Gastrocnemius medialis (tissue), 4 donors: ENCODE results near the gene GDAP2.

ENCODE experiments used
- POLR2A ChIP-seq, 2 donors: fragments of 450-650 bp; IDR thresholded peaks; one replicate each; pipeline ENCODE4 v1.6.1; 2017; ENCODE audit warnings: antibody characterized with exemption in 2 of 2, mild to moderate bottlenecking in 2 of 2, moderate library complexity in 2 of 2
- TF ChIP-seq, protein P1 (sequence below), 5 experiments: fragments of 450-650 bp in 3 of 5; fragments of 200-600 bp in 2 of 5; sonication (generic) in 2 of 5; IDR thresholded peaks in 4 of 5; conservative IDR thresholded peaks in 1 of 5; 1 replicate in 4 of 5; 2 replicates in 1 of 5; pipeline ENCODE4 v1.5.1; 2016 to 2019; ENCODE audit warnings: antibody characterized with exemption in 5 of 5, mild to moderate bottlenecking in 3 of 5, moderate library complexity in 3 of 5

DNA sequence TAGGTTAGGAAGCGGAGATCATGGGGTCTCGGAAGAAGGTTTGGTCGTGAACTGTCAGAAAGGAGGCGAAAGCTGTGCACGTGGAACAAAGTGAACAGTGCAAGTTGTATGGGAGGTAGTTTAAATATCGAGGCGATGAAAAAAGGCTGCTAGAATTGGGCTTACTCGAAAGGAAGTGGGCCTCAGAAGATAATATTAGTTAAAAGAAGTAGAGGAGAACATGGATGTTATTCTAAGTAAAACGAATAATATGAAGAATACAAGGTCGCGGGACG lies 689 bp upstream of the GDAP2 start:
- TF ChIP-seq, protein P1, sequence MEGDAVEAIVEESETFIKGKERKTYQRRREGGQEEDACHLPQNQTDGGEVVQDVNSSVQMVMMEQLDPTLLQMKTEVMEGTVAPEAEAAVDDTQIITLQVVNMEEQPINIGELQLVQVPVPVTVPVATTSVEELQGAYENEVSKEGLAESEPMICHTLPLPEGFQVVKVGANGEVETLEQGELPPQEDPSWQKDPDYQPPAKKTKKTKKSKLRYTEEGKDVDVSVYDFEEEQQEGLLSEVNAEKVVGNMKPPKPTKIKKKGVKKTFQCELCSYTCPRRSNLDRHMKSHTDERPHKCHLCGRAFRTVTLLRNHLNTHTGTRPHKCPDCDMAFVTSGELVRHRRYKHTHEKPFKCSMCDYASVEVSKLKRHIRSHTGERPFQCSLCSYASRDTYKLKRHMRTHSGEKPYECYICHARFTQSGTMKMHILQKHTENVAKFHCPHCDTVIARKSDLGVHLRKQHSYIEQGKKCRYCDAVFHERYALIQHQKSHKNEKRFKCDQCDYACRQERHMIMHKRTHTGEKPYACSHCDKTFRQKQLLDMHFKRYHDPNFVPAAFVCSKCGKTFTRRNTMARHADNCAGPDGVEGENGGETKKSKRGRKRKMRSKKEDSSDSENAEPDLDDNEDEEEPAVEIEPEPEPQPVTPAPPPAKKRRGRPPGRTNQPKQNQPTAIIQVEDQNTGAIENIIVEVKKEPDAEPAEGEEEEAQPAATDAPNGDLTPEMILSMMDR (IDR thresholded peaks at IDR 0.05 in 4 of 5, conservative IDR thresholded peaks at IDR 0.05 in 1 of 5): no peak
- TF ChIP-seq POLR2A (IDR thresholded peaks at IDR 0.05): no peak
